ENCODE data around the gene SEC14L5. TPM values are rescaled to one million over a fixed set of nuclear protein-coding genes. Genes with fewer than 3 reads are reported as not detected.
A peak's percentile ranks its signal among the peaks of the same experiment; 100 is the strongest.

Gene SEC14L5
- total and polyA plus RNA-seq, 2 experiments from 2014 or later: 2.6 to 5.9 TPM

DNA sequence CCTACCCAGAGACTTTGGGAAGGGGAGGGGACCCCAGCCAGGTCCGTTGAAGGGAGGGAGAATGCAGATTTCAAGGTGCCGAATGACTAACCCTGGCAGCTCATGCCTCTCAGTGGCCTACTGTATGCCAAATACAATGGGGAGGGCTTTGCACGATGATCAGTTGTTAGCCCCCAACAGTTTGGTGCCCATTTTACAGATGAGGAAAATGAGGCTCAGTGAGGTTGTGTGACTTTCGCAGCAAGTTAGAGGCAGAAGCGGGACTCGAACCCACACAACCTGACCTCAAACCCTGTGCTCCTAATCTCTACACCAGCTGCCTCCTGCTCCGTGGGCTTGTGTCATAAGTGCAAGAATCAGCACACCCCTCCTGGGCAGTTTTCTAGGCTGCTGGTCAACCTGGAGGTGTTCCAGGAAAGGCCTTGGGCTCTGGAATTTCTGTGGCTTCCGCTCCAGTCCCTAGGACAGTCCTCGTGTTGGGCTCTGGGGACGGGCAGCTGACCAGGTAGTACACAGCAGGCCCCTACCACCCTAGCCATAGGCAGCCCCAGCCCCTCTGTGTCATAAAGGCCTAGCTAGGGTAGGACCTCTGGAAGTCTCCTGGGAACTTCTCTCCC is 87.5 kb downstream of the SEC14L5 start (continued):
- TF ChIP-seq POLR2AphosphoS5 (IDR thresholded peaks at IDR 0.05; ENCODE audit: low read depth) (no peak), EZH2 (IDR thresholded peaks at IDR 0.05; ENCODE audit: low read depth, unreplicated experiment) (no peak)
- TF ChIP-seq, protein P1, sequence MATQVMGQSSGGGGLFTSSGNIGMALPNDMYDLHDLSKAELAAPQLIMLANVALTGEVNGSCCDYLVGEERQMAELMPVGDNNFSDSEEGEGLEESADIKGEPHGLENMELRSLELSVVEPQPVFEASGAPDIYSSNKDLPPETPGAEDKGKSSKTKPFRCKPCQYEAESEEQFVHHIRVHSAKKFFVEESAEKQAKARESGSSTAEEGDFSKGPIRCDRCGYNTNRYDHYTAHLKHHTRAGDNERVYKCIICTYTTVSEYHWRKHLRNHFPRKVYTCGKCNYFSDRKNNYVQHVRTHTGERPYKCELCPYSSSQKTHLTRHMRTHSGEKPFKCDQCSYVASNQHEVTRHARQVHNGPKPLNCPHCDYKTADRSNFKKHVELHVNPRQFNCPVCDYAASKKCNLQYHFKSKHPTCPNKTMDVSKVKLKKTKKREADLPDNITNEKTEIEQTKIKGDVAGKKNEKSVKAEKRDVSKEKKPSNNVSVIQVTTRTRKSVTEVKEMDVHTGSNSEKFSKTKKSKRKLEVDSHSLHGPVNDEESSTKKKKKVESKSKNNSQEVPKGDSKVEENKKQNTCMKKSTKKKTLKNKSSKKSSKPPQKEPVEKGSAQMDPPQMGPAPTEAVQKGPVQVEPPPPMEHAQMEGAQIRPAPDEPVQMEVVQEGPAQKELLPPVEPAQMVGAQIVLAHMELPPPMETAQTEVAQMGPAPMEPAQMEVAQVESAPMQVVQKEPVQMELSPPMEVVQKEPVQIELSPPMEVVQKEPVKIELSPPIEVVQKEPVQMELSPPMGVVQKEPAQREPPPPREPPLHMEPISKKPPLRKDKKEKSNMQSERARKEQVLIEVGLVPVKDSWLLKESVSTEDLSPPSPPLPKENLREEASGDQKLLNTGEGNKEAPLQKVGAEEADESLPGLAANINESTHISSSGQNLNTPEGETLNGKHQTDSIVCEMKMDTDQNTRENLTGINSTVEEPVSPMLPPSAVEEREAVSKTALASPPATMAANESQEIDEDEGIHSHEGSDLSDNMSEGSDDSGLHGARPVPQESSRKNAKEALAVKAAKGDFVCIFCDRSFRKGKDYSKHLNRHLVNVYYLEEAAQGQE (IDR thresholded peaks at IDR 0.05; ENCODE audit: unreplicated experiment): no peak
- TF ChIP-seq, protein P2, sequence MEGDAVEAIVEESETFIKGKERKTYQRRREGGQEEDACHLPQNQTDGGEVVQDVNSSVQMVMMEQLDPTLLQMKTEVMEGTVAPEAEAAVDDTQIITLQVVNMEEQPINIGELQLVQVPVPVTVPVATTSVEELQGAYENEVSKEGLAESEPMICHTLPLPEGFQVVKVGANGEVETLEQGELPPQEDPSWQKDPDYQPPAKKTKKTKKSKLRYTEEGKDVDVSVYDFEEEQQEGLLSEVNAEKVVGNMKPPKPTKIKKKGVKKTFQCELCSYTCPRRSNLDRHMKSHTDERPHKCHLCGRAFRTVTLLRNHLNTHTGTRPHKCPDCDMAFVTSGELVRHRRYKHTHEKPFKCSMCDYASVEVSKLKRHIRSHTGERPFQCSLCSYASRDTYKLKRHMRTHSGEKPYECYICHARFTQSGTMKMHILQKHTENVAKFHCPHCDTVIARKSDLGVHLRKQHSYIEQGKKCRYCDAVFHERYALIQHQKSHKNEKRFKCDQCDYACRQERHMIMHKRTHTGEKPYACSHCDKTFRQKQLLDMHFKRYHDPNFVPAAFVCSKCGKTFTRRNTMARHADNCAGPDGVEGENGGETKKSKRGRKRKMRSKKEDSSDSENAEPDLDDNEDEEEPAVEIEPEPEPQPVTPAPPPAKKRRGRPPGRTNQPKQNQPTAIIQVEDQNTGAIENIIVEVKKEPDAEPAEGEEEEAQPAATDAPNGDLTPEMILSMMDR (conservative IDR thresholded peaks at IDR 0.05; ENCODE audit: low read depth in 2 of 2): no peak

DNA sequence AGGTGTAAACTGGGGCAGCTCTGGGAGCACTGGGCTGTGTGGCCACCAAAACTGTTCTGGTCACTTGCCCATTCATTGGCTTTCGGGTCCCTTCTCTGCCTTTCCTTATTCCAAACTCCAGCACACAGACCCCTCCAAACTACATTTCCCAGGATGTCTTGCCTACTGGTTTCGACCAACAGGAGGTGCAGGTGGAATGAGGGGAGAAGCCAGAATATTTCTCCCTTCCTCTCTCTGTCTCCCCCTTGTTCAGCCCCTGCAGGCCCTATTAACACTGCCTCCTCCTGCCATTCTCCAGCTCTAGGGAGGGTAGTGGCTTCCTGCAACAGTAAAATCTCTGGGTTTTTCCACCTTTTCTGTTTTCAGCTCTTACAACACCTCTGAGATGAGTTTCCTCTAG is 88.8 kb downstream of the SEC14L5 start:
- no peaks in the 10 kb centered on the region for H4K20me1 ChIP-seq (replicated peaks; ENCODE audit: insufficient read depth)
- H3K79me2 ChIP-seq (replicated peaks; ENCODE audit: insufficient read depth): no peaks in the 10 kb centered on the region
- no peaks in the 10 kb centered on the region for H3K9me3 Mint-ChIP-seq
- H3F3A ChIP-seq (replicated peaks; ENCODE audit: low read depth): 0 out of 2 replicates have a peak, but pooled peaks cover 4% of the 10 kb centered on the region
- H3K36me3 Mint-ChIP-seq (ENCODE audit: low read depth): no peaks in the 10 kb centered on the region
- no peak overlapping the region for H3K4me3 ChIP-seq
- TF ChIP-seq, protein P1 (IDR thresholded peaks at IDR 0.05; ENCODE audit: unreplicated experiment): no peak
- TF ChIP-seq, protein P2 (conservative IDR thresholded peaks at IDR 0.05; ENCODE audit: low read depth in 2 of 2): 0 out of 4 replicates have a peak, but pooled peaks of 1 of the 2 experiments have one; percentile 2
- peaks cover 9% of the 10 kb centered on the region; the same call in 2 of the 3 replicates for H3K4me1 Mint-ChIP-seq
- H3K27ac ChIP-seq (ENCODE audit: low read depth): no peak overlapping the region
- peaks cover 8% of the 10 kb centered on the region for H3K27me3 Mint-ChIP-seq (ENCODE audit: insufficient read depth, low read depth, poor library complexity)
- H3K9me2 ChIP-seq (ENCODE audit: insufficient read depth): no peaks in the 10 kb centered on the region
- H3K4me1 ChIP-seq (ENCODE audit: insufficient read depth): peaks cover 4% of the 10 kb centered on the region; the same call in 1 of the 2 replicates
- no peak overlapping the region for H3K4me2 ChIP-seq
- ATAC-seq: peak; percentile 68
- H3K36me3 ChIP-seq (ENCODE audit: insufficient read depth): no peaks in the 10 kb centered on the region
- peak; percentile 49 for DNase-seq (ENCODE audit: low spot score)
- H2AFZ ChIP-seq: no peak overlapping the region
- no peak overlapping the region for H3K4me3 Mint-ChIP-seq
- peak overlapping the region; percentile 54 for H3K27ac Mint-ChIP-seq
- no peaks in the 10 kb centered on the region for H3K27me3 ChIP-seq (ENCODE audit: insufficient read depth)
